Panc1 (cell line): Measurements from ENCODE around the gene SMURF1.

Experiments
- POLR2AphosphoS5 ChIP-seq: IDR thresholded peaks from 2 replicates; pipeline ENCODE4 v1.6.1; 2012; ENCODE audit warnings: mild to moderate bottlenecking, low read depth, low read length, moderate library complexity
- REST ChIP-seq, 2 experiments: IDR thresholded peaks; 2 replicates each; pipeline ENCODE4 v1.6.1; 2011 to 2012; ENCODE audit warnings: low read depth in 2 of 2, control low read depth in 1 of 2, low read length in 1 of 2, mild to moderate bottlenecking in 1 of 2, moderate library complexity in 1 of 2; ENCODE audit not compliant: insufficient read depth in 1 of 2
- SIN3A ChIP-seq: IDR thresholded peaks from 2 replicates; pipeline ENCODE4 v1.6.1; 2012; ENCODE audit warnings: low read depth, mild to moderate bottlenecking, low read length, moderate library complexity, borderline replicate concordance; ENCODE audit not compliant: insufficient read depth
- TF ChIP-seq, protein P1 (sequence below): fragments of 450-650 bp; IDR thresholded peaks from 2 replicates; pipeline ENCODE4 v1.5.1; 2017; ENCODE audit warnings: mild to moderate bottlenecking

- TF ChIP-seq, protein P1, sequence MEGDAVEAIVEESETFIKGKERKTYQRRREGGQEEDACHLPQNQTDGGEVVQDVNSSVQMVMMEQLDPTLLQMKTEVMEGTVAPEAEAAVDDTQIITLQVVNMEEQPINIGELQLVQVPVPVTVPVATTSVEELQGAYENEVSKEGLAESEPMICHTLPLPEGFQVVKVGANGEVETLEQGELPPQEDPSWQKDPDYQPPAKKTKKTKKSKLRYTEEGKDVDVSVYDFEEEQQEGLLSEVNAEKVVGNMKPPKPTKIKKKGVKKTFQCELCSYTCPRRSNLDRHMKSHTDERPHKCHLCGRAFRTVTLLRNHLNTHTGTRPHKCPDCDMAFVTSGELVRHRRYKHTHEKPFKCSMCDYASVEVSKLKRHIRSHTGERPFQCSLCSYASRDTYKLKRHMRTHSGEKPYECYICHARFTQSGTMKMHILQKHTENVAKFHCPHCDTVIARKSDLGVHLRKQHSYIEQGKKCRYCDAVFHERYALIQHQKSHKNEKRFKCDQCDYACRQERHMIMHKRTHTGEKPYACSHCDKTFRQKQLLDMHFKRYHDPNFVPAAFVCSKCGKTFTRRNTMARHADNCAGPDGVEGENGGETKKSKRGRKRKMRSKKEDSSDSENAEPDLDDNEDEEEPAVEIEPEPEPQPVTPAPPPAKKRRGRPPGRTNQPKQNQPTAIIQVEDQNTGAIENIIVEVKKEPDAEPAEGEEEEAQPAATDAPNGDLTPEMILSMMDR, result no peak
- TF ChIP-seq POLR2AphosphoS5 (no peak), REST (IDR thresholded peaks at IDR 0.05; ENCODE audit: insufficient read depth in 1 of 2, low read depth in 2 of 2, low read length in 1 of 2) (no peak), SIN3A (no peak)
These were observed 130.4 kb downstream of the SMURF1 start for GRCh38 chr7:99013266-99014112.
